Neural progenitor cell (in vitro differentiated cells): ENCODE data around the gene ATL3.

Experiments
- EZH2 ChIP-seq: fragments of 200-600 bp; sonication (generic); IDR thresholded peaks from 2 replicates; pipeline ENCODE4 v1.6.1; 2017; ENCODE audit warnings: antibody characterized with exemption, mild to moderate bottlenecking, moderate library complexity
- TF ChIP-seq, protein P1 (sequence below): fragments of 200-600 bp; sonication (generic); IDR thresholded peaks from 2 replicates; pipeline ENCODE4 v1.5.1; 2017; ENCODE audit warnings: antibody characterized with exemption, mild to moderate bottlenecking

DNA sequence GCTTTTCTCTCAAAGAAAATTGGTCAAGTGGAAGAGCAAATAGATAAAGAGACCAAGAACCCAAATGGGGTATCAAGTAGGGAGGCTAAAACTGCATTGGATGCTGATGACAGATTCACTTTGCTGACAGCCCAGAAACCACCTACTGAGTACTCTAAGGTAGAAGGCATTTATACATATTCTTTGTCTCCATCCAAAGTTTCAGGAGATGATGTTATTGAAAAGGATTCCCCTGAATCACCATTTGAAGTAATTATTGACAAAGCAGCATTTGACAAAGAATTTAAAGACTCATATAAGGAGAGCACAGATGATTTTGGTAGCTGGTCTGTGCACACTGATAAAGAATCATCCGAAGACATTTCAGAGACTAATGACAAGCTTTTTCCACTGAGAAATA lies 47.8 kb upstream of the ATL3 start:
- TF ChIP-seq, protein P1, sequence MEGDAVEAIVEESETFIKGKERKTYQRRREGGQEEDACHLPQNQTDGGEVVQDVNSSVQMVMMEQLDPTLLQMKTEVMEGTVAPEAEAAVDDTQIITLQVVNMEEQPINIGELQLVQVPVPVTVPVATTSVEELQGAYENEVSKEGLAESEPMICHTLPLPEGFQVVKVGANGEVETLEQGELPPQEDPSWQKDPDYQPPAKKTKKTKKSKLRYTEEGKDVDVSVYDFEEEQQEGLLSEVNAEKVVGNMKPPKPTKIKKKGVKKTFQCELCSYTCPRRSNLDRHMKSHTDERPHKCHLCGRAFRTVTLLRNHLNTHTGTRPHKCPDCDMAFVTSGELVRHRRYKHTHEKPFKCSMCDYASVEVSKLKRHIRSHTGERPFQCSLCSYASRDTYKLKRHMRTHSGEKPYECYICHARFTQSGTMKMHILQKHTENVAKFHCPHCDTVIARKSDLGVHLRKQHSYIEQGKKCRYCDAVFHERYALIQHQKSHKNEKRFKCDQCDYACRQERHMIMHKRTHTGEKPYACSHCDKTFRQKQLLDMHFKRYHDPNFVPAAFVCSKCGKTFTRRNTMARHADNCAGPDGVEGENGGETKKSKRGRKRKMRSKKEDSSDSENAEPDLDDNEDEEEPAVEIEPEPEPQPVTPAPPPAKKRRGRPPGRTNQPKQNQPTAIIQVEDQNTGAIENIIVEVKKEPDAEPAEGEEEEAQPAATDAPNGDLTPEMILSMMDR, result no peak
- no peak for TF ChIP-seq EZH2
